RWPE2 (cell line): ENCODE measurements around the gene ANKZF1.
A peak's percentile ranks its signal among the peaks of the same experiment; 100 is the strongest.

ENCODE experiments used
- ATAC-seq: fragments of 200-7000 bp; cut with Tn5 transposase; 3 replicates; pipeline ENCODE4 v1.9.1; 2021; ENCODE audit warnings: low read depth
- DNase-seq: peaks from one replicate; pipeline ENCODE4 v3.0.0-alpha.2; 2020; ENCODE audit warnings: low spot score
- H3K27ac ChIP-seq: fragments of 450-650 bp; 2 replicates; pipeline ENCODE4 v1.5.1; 2017; ENCODE audit warnings: mild to moderate bottlenecking; ENCODE audit not compliant: poor library complexity, severe bottlenecking
- H3K27me3 ChIP-seq: fragments of 250-450 bp; sonication (Bioruptor Pico); 2 replicates; pipeline ENCODE4 v1.5.1; 2021; ENCODE audit warnings: mild to moderate bottlenecking, moderate library complexity; ENCODE audit not compliant: insufficient read depth, poor library complexity, severe bottlenecking
- H3K36me3 ChIP-seq: fragments of 250-450 bp; sonication (Bioruptor Pico); 2 replicates; pipeline ENCODE4 v1.5.1; 2020; ENCODE audit warnings: low read depth, mild to moderate bottlenecking, moderate library complexity
- H3K4me1 ChIP-seq: fragments of 250-450 bp; sonication (Bioruptor Pico); 2 replicates; pipeline ENCODE4 v1.5.1; 2021; ENCODE audit warnings: mild to moderate bottlenecking, moderate library complexity; ENCODE audit not compliant: insufficient read depth, poor library complexity, severe bottlenecking
- H3K4me3 ChIP-seq: fragments of 250-450 bp; sonication (Bioruptor Pico); 2 replicates; pipeline ENCODE4 v1.5.1; 2021; ENCODE audit warnings: mild to moderate bottlenecking, moderate library complexity; ENCODE audit not compliant: severe bottlenecking
- H3K9me3 ChIP-seq: fragments of 250-450 bp; sonication (Bioruptor Pico); 2 replicates; pipeline ENCODE4 v1.5.1; 2021; ENCODE audit warnings: mild to moderate bottlenecking, moderate library complexity; ENCODE audit not compliant: severe bottlenecking
- CTCF ChIP-seq: fragments of 450-650 bp; IDR thresholded peaks from one replicate; pipeline ENCODE4 v1.5.1; 2017; ENCODE audit warnings: mild to moderate bottlenecking, moderate library complexity; ENCODE audit not compliant: poor library complexity, severe bottlenecking

The ANKZF1 gene

GRCh38 chr2:219272995-219273394 is 43.4 kb downstream of the ANKZF1 start:
- no peak for ATAC-seq
- H3K27ac ChIP-seq: peak overlapping the region; percentile 100
- TF ChIP-seq CTCF: no peak
- peaks cover 48% of the 10 kb centered on the region for H3K4me1 ChIP-seq
- no peak for DNase-seq
- no peak overlapping the region for H3K4me3 ChIP-seq
- H3K9me3 ChIP-seq: no peaks in the 10 kb centered on the region
- no peaks in the 10 kb centered on the region for H3K36me3 ChIP-seq
- no peaks in the 10 kb centered on the region for H3K27me3 ChIP-seq

GRCh38 chr2:219273937-219274336 is 44.3 kb downstream of the ANKZF1 start:
- H3K27ac ChIP-seq: peak overlapping the region; percentile 100
- H3K4me1 ChIP-seq: peaks cover 57% of the 10 kb centered on the region
- ATAC-seq (peak; percentile 81), DNase-seq (peak; percentile 95)
- H3K4me3 ChIP-seq: no peak overlapping the region
- no peaks in the 10 kb centered on the region for H3K9me3 ChIP-seq
- H3K27me3 ChIP-seq: no peaks in the 10 kb centered on the region
- no peak for TF ChIP-seq CTCF
- H3K36me3 ChIP-seq: no peaks in the 10 kb centered on the region

GRCh38 chr2:219274361-219274921 is 44.8 kb downstream of the ANKZF1 start:
- Histone ChIP-seq H3K9me3 (no peaks in the 10 kb centered on the region), H3K27ac (peak overlapping the region; percentile 100), H3K4me3 (no peak overlapping the region), H3K4me1 (peaks cover 53% of the 10 kb centered on the region), H3K36me3 (no peaks in the 10 kb centered on the region), H3K27me3 (no peaks in the 10 kb centered on the region)
- peak; percentile 8 for TF ChIP-seq CTCF
- peak; percentile 48 for ATAC-seq
- no peak for DNase-seq

- H3K27ac ChIP-seq: peak overlapping the region; percentile 100
- ATAC-seq (peak; percentile 5; the same call in 1 of the 3 replicates), DNase-seq (no peak)
- H3K9me3 ChIP-seq: no peaks in the 10 kb centered on the region
- H3K4me1 ChIP-seq: peaks cover 47% of the 10 kb centered on the region
- no peaks in the 10 kb centered on the region for H3K27me3 ChIP-seq
- H3K36me3 ChIP-seq: peaks cover 22% of the 10 kb centered on the region
- no peak overlapping the region for H3K4me3 ChIP-seq
- peak; percentile 97 for TF ChIP-seq CTCF
Measured at GRCh38 chr2:219277703-219278654, 48.4 kb downstream of the ANKZF1 start.

- H3K27me3 ChIP-seq: no peaks in the 10 kb centered on the region
- H3K4me3 ChIP-seq: peak overlapping the region; percentile 53
- DNase-seq: no peak
- no peak for ATAC-seq
- no peaks in the 10 kb centered on the region for H3K9me3 ChIP-seq
- H3K4me1 ChIP-seq: peaks cover 40% of the 10 kb centered on the region
- peaks cover 22% of the 10 kb centered on the region for H3K36me3 ChIP-seq
- no peak for TF ChIP-seq CTCF
- peak overlapping the region; percentile 100 for H3K27ac ChIP-seq
Measured at GRCh38 chr2:219278655-219279150, 49.1 kb downstream of the ANKZF1 start.
